Measurements from ENCODE around the gene CLSTN2.

The CLSTN2 gene

GRCh38 chr3:139935016-139935865, at the start of gene CLSTN2:
TSS of gene CLSTN2 (plus strand) at chr3:139935185.
- DNase-seq (ENCODE audit: low read depth): no peak

GRCh38 chr3:139887431-139887830, 47.6 kb upstream of the CLSTN2 start:
- no peak for DNase-seq (ENCODE audit: low read depth)

- no peak for DNase-seq (ENCODE audit: low read depth)
These were observed 46.3 kb upstream of the CLSTN2 start for GRCh38 chr3:139888561-139889140.

GRCh38 chr3:139893267-139893962, 41.6 kb upstream of the CLSTN2 start:
- DNase-seq (ENCODE audit: low read depth): no peak

- no peak for DNase-seq (ENCODE audit: low read depth)
These were observed 40.9 kb upstream of the CLSTN2 start for GRCh38 chr3:139893963-139894642.

GRCh38 chr3:139894643-139894989, 40.4 kb upstream of the CLSTN2 start:
- DNase-seq (ENCODE audit: low read depth): no peak

GRCh38 chr3:139897759-139898158, 37.2 kb upstream of the CLSTN2 start:
- DNase-seq (ENCODE audit: low read depth): no peak

- no peak for DNase-seq (ENCODE audit: low read depth)
These were observed 28.6 kb upstream of the CLSTN2 start for GRCh38 chr3:139906418-139906817.

- DNase-seq (ENCODE audit: low read depth): no peak
These were observed 25.2 kb upstream of the CLSTN2 start for GRCh38 chr3:139909811-139910210.

- DNase-seq (ENCODE audit: low read depth): no peak
These were observed 18.7 kb upstream of the CLSTN2 start for GRCh38 chr3:139916271-139916670.

GRCh38 chr3:139917226-139917785, 17.7 kb upstream of the CLSTN2 start:
- DNase-seq (ENCODE audit: low read depth): no peak

- DNase-seq (ENCODE audit: low read depth): no peak
These were observed 6.1 kb upstream of the CLSTN2 start for GRCh38 chr3:139928708-139929505.

GRCh38 chr3:139930211-139930610, 4.8 kb upstream of the CLSTN2 start:
- no peak for DNase-seq (ENCODE audit: low read depth)

- no peak for DNase-seq (ENCODE audit: low read depth)
These were observed 1.2 kb upstream of the CLSTN2 start for GRCh38 chr3:139933766-139934165.

- no peak for DNase-seq (ENCODE audit: low read depth)
These were observed 371 bp upstream of the CLSTN2 start for GRCh38 chr3:139934613-139935015.

- no peak for DNase-seq (ENCODE audit: low read depth)
These were observed 1.2 kb downstream of the CLSTN2 start for GRCh38 chr3:139935866-139936817.

- no peak for DNase-seq (ENCODE audit: low read depth)
These were observed 2.8 kb downstream of the CLSTN2 start for GRCh38 chr3:139937674-139938279.

- no peak for DNase-seq (ENCODE audit: low read depth)
These were observed 4.8 kb downstream of the CLSTN2 start for GRCh38 chr3:139939681-139940190.

- no peak for DNase-seq (ENCODE audit: low read depth)
These were observed 5.6 kb downstream of the CLSTN2 start for GRCh38 chr3:139940622-139941021.

GRCh38 chr3:139941580-139941979, 6.6 kb downstream of the CLSTN2 start:
- DNase-seq (ENCODE audit: low read depth): no peak
